Renal cortical epithelial cell (primary cell): ENCODE measurements around the gene CYB5R3. TPM values are rescaled to one million over a fixed set of nuclear protein-coding genes. Genes with fewer than 3 reads are reported as not detected.
"Not testable (repeated sequence)": the region's sequence is repeated elsewhere in the genome, so short reads cannot be mapped to it uniquely, and the experiment has no call there.

Experiments
- DNase-seq: peaks from one replicate; pipeline ENCODE4 v3.0.0-alpha.2; 2011; ENCODE audit warnings: low read depth
- total RNA-seq: library from RNA; depleted of rRNA; stranded (reverse); fragments of >200 nt; gene quantifications from 2 replicates; pipeline ENCODE4 v1.2.3, GENCODE V29; 2014

Gene CYB5R3
- total RNA-seq, 1 donor from 2014 or later, result 86.9 TPM

GRCh38 chr22:42601879-42602465, 47.2 kb downstream of the CYB5R3 start:
- no peak for DNase-seq

- DNase-seq, result no peak
Measured at GRCh38 chr22:42596863-42597530, 52.2 kb downstream of the CYB5R3 start.

- DNase-seq, result no peak
Measured at GRCh38 chr22:42596336-42596735, 52.9 kb downstream of the CYB5R3 start.

GRCh38 chr22:42595434-42595833, 53.8 kb downstream of the CYB5R3 start:
- DNase-seq, result no peak

- DNase-seq, result no peak
Measured at GRCh38 chr22:42591987-42592386, 57.2 kb downstream of the CYB5R3 start.

GRCh38 chr22:42587588-42588175, 61.5 kb downstream of the CYB5R3 start:
- no peak for DNase-seq

- DNase-seq, result no peak
Measured at GRCh38 chr22:42586381-42586780, 62.8 kb downstream of the CYB5R3 start.

- no peak for DNase-seq
Measured at GRCh38 chr22:42585096-42585495, 64.1 kb downstream of the CYB5R3 start.

GRCh38 chr22:42584364-42584940, 64.7 kb downstream of the CYB5R3 start:
- no peak for DNase-seq

GRCh38 chr22:42582987-42583386, 66.2 kb downstream of the CYB5R3 start:
- no peak for DNase-seq

GRCh38 chr22:42581762-42582716, 67.2 kb downstream of the CYB5R3 start:
- DNase-seq, result peak; percentile 16

GRCh38 chr22:42581194-42581761, 67.9 kb downstream of the CYB5R3 start:
- DNase-seq, result not testable (repeated sequence)

GRCh38 chr22:42580040-42580439, 69.2 kb downstream of the CYB5R3 start:
- not testable (repeated sequence) for DNase-seq

- DNase-seq, result no peak
Measured at GRCh38 chr22:42577623-42578240, 71.5 kb downstream of the CYB5R3 start.

GRCh38 chr22:42577141-42577540, 72.1 kb downstream of the CYB5R3 start:
- DNase-seq, result not testable (repeated sequence)

GRCh38 chr22:42575996-42576574, 73.1 kb downstream of the CYB5R3 start:
- DNase-seq, result not testable (repeated sequence)

GRCh38 chr22:42574468-42574867, 74.7 kb downstream of the CYB5R3 start:
- not testable (repeated sequence) for DNase-seq

- not testable (repeated sequence) for DNase-seq
Measured at GRCh38 chr22:42574046-42574445, 75.1 kb downstream of the CYB5R3 start.

GRCh38 chr22:42571068-42571467, 78.1 kb downstream of the CYB5R3 start:
- DNase-seq, result not testable (repeated sequence)

GRCh38 chr22:42570580-42570979, 78.6 kb downstream of the CYB5R3 start:
- DNase-seq, result not testable (repeated sequence)
